ENCODE data around the gene OR56B4. TPM values are rescaled to one million over a fixed set of nuclear protein-coding genes. Genes with fewer than 3 reads are reported as not detected.
"Not testable (repeated sequence)": the region's sequence is repeated elsewhere in the genome, so short reads cannot be mapped to it uniquely, and the experiment has no call there.

OR56B4 gene
- total RNA-seq, 6 experiments from 2014 or later = not detected

DNA sequence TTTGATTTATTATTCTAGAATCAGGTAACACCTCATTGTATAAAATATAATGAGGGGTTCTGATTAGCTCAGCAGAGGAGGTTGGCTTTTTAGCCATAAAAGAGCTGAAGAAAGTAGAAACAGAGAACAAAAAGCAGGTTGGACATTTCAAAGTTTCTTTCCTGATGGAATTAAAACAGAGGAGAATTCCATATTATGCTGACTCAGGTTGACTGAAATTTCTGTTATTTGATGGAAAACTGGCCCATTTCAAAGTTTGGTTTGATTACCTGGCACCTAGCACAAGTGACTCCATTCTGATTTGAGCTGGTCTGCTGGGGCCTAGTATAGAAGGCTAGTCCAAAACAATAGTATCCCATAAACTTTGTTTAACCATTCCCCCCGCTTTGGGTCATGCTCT is 24.9 kb downstream of the OR56B4 start:
- no peak for TF ChIP-seq POLR2A (IDR thresholded peaks at IDR 0.05)
- TF ChIP-seq, protein P1, sequence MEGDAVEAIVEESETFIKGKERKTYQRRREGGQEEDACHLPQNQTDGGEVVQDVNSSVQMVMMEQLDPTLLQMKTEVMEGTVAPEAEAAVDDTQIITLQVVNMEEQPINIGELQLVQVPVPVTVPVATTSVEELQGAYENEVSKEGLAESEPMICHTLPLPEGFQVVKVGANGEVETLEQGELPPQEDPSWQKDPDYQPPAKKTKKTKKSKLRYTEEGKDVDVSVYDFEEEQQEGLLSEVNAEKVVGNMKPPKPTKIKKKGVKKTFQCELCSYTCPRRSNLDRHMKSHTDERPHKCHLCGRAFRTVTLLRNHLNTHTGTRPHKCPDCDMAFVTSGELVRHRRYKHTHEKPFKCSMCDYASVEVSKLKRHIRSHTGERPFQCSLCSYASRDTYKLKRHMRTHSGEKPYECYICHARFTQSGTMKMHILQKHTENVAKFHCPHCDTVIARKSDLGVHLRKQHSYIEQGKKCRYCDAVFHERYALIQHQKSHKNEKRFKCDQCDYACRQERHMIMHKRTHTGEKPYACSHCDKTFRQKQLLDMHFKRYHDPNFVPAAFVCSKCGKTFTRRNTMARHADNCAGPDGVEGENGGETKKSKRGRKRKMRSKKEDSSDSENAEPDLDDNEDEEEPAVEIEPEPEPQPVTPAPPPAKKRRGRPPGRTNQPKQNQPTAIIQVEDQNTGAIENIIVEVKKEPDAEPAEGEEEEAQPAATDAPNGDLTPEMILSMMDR (IDR thresholded peaks at IDR 0.05) = no peak
- ATAC-seq (no peak), DNase-seq (no peak)
- Histone ChIP-seq H3K4me1 (no peaks in the 10 kb centered on the region), H3K4me3 (no peak overlapping the region), H3K36me3 (no peaks in the 10 kb centered on the region), H3K27me3 (no peaks in the 10 kb centered on the region), H3K27ac (no peak overlapping the region), H3K9me3 (no peaks in the 10 kb centered on the region)
- no CpG with 5 or more reads among the region's 1 CpG for WGBS (ENCODE audit: insufficient coverage, low coverage, low lambda C conversion rate, missing lambda C conversion rate)
- intact Hi-C loops (cut with DNase I) = no loop called here

DNA sequence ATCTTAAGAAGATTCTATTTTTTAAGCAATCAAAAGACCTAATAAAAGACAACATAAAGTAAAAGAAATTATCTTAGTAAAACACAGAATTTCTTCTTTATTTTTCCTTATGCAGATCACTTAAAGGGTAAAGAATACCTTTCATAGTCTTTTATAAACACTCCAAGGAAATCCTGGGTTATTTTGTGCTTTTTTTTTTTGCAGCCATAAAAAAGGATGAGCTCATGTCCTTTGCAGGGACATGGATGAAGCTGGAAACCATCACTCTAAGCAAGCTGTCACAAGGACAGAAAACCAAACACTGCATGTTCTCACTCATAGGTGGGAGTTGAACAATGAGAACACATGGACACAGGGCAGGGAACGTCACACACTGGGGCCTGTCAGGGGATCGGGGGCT is 28.5 kb downstream of the OR56B4 start:
- WGBS (ENCODE audit: insufficient coverage, low coverage, low lambda C conversion rate, missing lambda C conversion rate) = 44% methylated on average over 2 of the region's 2 CpGs
- H3K4me3 ChIP-seq = not testable (repeated sequence)

DNA sequence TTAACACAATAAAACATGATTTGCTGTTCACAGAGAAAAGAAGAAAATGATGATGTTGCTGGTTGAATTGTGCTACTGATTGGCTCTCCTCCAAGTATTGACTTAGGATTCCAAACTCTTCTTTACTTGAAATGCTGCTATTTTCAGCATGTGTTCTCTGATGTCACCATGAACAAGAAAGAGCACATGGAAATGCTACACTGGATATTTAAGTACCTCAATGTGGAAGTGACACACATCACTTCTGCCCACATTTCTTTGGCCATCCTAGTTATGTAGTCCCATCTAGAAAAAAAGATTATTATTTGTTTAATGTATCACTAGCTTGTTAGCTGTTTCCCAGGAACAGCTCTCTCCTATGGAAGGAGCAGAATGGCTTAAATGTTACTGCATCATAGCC is 35.5 kb downstream of the OR56B4 start:
- intact Hi-C loops (cut with DNase I) = no loop called here
- H3K27me3 ChIP-seq = no peaks in the 10 kb centered on the region

More for the DNA sequence above, 28.5 kb downstream of the OR56B4 start:
- H3K27me3 ChIP-seq; intact Hi-C loops (cut with DNase I); DNase-seq; H3K36me3 ChIP-seq; H3K9me3 ChIP-seq; H3K4me1 ChIP-seq; ATAC-seq; H3K27ac ChIP-seq: not testable (repeated sequence)

DNA sequence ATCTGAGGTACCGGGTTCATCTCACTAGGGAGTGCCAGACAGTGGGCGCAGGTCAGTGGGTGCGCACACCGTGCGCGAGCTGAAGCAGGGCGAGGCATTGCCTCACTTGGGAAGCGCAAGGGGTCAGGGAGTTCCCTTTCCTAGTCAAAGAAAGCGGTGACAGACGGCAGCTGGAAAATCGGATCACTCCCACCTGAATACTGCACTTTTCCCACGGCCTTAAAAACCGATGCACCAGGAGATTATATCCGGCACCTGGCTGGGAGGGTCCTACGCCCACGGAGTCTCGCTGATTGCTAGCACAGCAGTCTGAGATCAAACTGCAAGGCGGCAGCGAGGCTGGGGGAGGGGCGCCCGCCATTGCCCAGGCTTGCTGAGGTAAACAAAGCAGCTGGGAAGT is 36.3 kb downstream of the OR56B4 start:
- WGBS (ENCODE audit: insufficient coverage, low coverage, low lambda C conversion rate, missing lambda C conversion rate) = 47% methylated on average over 8 of the region's 21 CpGs
- H3K9me3 ChIP-seq; H3K4me3 ChIP-seq; H3K27me3 ChIP-seq; ATAC-seq; H3K4me1 ChIP-seq; intact Hi-C loops (cut with DNase I); H3K36me3 ChIP-seq; DNase-seq; H3K27ac ChIP-seq: not testable (repeated sequence)

More for the DNA sequence above, 35.5 kb downstream of the OR56B4 start:
- H3K36me3 ChIP-seq = no peaks in the 10 kb centered on the region
- H3K9me3 ChIP-seq = no peaks in the 10 kb centered on the region
- H3K4me1 ChIP-seq = no peaks in the 10 kb centered on the region
- no peak for ATAC-seq
- DNase-seq = no peak
- H3K27ac ChIP-seq = no peak overlapping the region
- no peak overlapping the region for H3K4me3 ChIP-seq
- no peak for TF ChIP-seq POLR2A (IDR thresholded peaks at IDR 0.05)
- TF ChIP-seq, protein P1 (IDR thresholded peaks at IDR 0.05) = no peak

DNA sequence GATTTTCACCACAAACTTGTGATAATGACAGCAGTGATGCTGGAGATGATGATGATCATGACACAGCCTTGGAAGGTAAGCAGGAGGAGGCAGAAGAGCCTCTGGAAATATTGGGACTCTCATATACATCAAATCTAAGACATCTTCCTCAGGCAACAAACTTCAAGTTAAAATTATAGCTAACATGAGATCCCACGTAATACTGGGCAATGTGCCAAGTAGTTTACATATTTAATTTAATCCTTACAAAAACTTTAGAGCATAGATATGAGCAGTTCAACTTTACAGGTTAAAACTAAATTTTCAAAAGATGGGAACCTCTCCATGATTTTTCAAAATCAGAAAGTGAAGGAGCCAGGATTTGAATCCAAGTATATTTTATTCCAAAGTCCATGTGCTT is 43.6 kb downstream of the OR56B4 start:
- no peak for DNase-seq
- no peak for TF ChIP-seq POLR2A (IDR thresholded peaks at IDR 0.05)
- TF ChIP-seq, protein P1 (IDR thresholded peaks at IDR 0.05) = no peak
- no peak overlapping the region for H3K27ac ChIP-seq
- H3K36me3 ChIP-seq = no peaks in the 10 kb centered on the region
- ATAC-seq = no peak
- no peaks in the 10 kb centered on the region for H3K9me3 ChIP-seq
- H3K27me3 ChIP-seq = no peaks in the 10 kb centered on the region
- no peak overlapping the region for H3K4me3 ChIP-seq
- intact Hi-C loops (cut with DNase I) = no loop called here
- no peaks in the 10 kb centered on the region for H3K4me1 ChIP-seq
- 33% methylated on average over 1 of the region's 1 CpG for WGBS (ENCODE audit: insufficient coverage, low coverage, low lambda C conversion rate, missing lambda C conversion rate)

DNA sequence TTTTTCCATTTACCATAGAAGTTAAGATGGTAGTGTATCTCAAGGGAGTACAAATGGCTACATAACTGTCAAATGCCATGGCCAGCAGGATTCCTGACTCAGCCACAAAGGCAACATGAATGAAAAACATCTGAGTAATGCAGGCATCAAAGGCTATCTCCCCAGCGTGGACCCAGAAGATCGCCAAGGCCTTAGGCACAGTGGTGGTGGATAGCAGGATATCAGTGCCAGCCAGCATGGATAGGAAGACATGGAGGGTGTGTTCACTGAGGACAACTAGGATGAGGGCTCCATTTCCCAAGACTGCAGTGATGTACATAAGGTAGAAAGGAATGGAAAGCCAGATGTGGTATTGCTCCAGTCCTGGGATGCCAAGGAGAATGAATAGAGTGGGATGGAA is 44.6 kb downstream of the OR56B4 start:
- no peak for TF ChIP-seq POLR2A (IDR thresholded peaks at IDR 0.05)
- TF ChIP-seq, protein P1 (IDR thresholded peaks at IDR 0.05) = no peak
- 83% methylated on average over 1 of the region's 2 CpGs for whole genome bisulfite sequencing (ENCODE audit: insufficient coverage, low coverage, low lambda C conversion rate, missing lambda C conversion rate)
- no peak overlapping the region for H3K4me3 ChIP-seq
- intact Hi-C loops (cut with DNase I) = no loop called here
- no peaks in the 10 kb centered on the region for H3K36me3 ChIP-seq
- no peak overlapping the region for H3K27ac ChIP-seq
- H3K9me3 ChIP-seq = no peaks in the 10 kb centered on the region
- H3K4me1 ChIP-seq = no peaks in the 10 kb centered on the region
- ATAC-seq (no peak), DNase-seq (no peak)
- H3K27me3 ChIP-seq = no peaks in the 10 kb centered on the region
